HCT116 (cell line): Measurements from ENCODE around the gene NCBP3.

Experiments used
- CEBPB ChIP-seq: IDR thresholded peaks from 2 replicates; pipeline ENCODE4 v1.6.1; 2012; ENCODE audit warnings: low read depth
- EGR1 ChIP-seq: IDR thresholded peaks from 2 replicates; pipeline ENCODE4 v1.6.1; 2012; ENCODE audit warnings: low read depth
- TF ChIP-seq, protein P1 (sequence below), 3 experiments: fragments of 200-600 bp in 1 of 3; sonication (generic) in 1 of 3; IDR thresholded peaks in 2 of 3; conservative IDR thresholded peaks in 1 of 3; 2 replicates each; pipeline ENCODE4 v1.5.1; 2012 to 2017; ENCODE audit warnings: low read depth in 2 of 3, low read length in 2 of 3, antibody characterized with exemption in 1 of 3, borderline replicate concordance in 1 of 3, control low read depth in 1 of 3, mild to moderate bottlenecking in 1 of 3, mixed read lengths in 1 of 3, mixed run types in 1 of 3, moderate library complexity in 1 of 3; ENCODE audit not compliant: insufficient read depth in 1 of 3
- TF ChIP-seq, protein P2 (sequence below): IDR thresholded peaks from 2 replicates; pipeline ENCODE4 v1.6.1; 2012

DNA sequence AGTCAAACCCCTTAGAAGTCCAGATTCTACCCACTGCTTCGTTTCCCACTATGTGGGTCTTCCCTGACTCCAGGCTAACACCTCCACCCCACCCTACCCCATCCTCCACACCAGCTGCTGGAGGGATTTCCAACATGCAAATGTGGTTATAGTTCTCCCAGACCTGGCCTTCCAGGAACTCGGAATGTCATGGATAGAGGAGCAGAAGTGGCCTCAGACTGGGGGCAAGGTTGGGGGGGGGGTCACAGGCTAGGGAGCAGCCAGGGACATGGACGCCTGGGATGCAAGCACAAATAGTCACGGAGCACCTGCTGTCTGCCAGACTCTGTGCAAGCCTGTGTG is 44.8 kb upstream of the NCBP3 start:
- TF ChIP-seq CEBPB (no peak), EGR1 (no peak)
- TF ChIP-seq, protein P1, sequence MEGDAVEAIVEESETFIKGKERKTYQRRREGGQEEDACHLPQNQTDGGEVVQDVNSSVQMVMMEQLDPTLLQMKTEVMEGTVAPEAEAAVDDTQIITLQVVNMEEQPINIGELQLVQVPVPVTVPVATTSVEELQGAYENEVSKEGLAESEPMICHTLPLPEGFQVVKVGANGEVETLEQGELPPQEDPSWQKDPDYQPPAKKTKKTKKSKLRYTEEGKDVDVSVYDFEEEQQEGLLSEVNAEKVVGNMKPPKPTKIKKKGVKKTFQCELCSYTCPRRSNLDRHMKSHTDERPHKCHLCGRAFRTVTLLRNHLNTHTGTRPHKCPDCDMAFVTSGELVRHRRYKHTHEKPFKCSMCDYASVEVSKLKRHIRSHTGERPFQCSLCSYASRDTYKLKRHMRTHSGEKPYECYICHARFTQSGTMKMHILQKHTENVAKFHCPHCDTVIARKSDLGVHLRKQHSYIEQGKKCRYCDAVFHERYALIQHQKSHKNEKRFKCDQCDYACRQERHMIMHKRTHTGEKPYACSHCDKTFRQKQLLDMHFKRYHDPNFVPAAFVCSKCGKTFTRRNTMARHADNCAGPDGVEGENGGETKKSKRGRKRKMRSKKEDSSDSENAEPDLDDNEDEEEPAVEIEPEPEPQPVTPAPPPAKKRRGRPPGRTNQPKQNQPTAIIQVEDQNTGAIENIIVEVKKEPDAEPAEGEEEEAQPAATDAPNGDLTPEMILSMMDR (IDR thresholded peaks at IDR 0.05 in 2 of 3, conservative IDR thresholded peaks at IDR 0.05 in 1 of 3; ENCODE audit: borderline replicate concordance in 1 of 3, insufficient read depth in 1 of 3, low read depth in 2 of 3, low read length in 2 of 3), result no peak
- TF ChIP-seq, protein P2, sequence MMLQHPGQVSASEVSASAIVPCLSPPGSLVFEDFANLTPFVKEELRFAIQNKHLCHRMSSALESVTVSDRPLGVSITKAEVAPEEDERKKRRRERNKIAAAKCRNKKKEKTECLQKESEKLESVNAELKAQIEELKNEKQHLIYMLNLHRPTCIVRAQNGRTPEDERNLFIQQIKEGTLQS, result no peak
